COLO829 (cell line): Measurements from ENCODE around the gene SMYD3.

Experiments
- DNase-seq: peaks from one replicate; pipeline ENCODE4 v3.0.0; 2012; ENCODE audit warnings: low spot score

SMYD3 gene

DNA sequence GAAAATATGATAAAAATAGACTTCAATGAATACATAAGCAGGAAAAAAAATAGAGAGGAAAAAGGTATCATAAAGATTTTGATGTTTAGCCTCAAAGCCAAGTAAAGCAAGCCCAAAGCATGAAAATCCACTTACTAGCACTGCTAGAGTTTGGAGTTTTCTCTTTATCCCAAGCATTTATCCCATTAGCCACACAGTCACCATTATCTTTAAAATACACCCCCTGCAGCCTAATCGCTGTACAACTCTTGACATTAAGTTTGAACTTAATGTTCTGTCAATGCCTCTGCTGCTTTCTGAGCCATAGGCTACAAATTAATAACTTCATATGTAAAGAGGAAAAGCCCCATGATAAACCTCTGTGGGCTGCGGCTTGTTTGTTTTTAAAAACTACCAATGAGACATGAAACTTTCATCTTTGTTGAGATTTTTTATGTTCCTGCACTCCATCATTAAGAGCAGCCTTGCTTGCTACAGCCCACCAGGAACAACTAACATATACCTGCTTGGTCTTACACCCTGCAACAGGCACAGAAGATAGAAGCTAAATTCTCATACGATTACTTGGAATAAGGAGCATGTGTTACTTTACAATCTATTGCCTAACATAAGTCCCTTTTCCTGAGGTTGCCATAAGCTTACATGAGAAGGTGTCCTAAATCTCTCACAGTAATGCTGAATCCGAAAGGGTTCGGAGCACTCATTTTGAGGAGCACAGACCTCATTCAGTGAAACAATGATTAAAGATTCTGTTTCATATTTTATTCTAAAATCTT is 202.4 kb downstream of the SMYD3 start:
- no peak for DNase-seq

DNA sequence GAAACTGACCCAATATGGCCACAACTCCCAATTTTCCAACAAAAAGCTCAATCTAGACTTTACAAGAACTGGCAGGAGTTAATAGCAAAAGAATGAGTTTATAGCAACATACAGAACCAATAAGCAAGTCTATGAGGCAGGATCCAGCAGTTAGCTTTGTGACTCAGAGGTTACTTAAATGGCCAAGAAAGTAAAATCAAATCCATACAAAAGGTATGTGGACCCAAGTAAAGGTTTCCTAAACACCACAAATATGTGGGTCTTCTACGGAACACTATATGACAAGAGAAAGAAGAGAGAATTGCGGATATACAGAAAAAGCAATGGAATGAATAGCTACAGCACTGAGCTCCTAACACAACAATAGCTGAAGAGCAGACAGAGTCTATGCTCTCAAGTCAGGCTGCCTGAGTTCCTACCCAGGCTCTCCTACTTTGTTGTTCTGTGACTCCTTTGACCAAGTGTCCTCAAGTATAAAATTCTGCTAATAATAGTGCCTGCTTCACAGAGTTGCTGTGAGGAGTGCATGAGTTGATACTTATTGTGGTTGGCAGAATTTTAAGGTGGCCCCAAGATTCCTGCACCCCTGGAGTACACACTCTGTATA is 204.3 kb downstream of the SMYD3 start:
- DNase-seq: no peak

GRCh38 chr1:246302251-246302625 is 204.8 kb downstream of the SMYD3 start:
- DNase-seq: no peak

DNA sequence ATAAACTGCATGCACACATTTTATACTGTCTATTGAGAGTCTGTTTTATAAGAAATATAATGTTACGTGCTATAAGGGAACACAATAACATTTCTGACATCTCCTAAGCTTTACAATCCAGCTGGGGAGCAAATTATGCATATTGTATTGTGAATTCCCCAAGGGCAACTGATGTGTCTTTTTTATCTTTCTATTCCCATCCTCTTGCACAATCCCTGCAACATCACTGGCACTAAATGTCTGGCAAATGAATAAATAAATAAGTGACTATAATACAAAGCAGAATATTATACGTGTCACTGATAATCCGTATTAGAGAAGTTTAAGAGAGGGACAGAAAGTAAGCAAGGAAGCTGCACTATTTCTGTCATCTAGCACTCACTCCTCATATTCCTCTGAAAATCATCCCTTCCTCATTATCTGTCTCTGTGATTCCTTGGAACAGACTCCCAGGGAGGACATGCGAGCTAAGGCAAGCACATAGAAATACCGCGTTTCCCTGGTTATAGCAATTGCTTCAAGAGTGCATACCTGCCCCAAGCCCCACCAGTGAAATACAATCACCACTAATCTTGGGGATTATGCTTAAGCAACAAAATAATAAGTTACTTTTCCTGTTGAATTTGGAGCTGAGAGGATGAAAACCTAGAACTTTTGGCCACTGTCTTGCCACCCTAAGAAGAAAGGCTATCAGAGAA is 205.4 kb downstream of the SMYD3 start:
- DNase-seq: no peak

GRCh38 chr1:246300626-246301549 is 206.2 kb downstream of the SMYD3 start:
- DNase-seq: no peak

GRCh38 chr1:246297279-246298265 is 209.5 kb downstream of the SMYD3 start:
- DNase-seq: no peak

DNA sequence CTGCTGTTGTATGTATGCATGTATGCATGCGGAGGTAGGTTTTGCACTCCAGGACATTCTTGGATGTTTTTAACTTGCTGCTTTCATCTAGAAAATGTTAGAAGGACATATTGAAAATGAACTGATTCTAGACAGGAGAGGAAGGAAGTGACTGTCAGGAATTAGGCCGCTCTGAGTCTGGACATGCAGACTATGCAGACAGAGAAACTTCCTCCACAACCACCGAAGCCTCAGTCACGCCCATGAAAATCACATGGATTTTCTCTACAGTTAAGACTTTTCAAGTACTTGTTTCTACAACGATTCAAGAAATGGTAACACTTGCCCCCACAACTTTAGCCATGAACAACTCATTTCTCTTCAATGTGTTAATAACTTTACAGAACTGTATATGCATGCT is 211.1 kb downstream of the SMYD3 start:
- no peak for DNase-seq

GRCh38 chr1:246295340-246295739 is 211.7 kb downstream of the SMYD3 start:
- DNase-seq: no peak

GRCh38 chr1:246294263-246294662 is 212.8 kb downstream of the SMYD3 start:
- no peak for DNase-seq

DNA sequence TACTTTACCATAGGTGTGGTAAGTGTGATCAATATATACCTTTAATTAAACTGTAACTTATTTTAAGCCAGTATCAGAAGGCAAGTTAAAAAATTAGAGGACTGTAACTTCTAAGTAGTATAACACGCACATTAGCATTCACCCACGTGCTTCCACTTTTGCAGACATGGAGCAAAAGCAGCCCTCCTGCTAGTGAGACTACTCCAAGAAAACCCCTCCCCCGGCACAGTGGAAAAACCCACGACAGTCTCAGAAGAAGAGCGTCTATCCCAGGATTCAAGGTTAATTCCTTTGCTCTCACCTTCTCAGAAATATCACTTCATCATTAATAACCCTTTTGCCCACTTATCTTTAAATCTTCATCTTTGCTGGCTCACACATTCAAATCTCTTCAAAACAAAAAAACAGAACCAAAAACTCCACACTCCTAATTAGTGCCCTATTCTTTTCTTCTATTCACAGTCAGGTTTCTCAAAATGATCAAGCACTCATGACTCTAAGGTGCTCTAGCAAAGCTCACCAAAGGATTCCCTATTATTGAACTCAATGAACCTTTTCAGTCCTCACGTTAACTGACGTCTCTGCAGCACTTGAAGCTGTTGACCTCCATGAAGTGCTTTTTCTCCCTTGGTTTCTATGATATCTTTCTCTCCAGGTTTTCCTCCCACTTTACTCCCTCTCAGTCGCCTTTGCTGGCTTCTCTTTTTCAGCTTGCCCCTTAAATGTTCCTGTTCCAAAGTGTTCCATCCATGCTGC is 213.5 kb downstream of the SMYD3 start:
- no peak for DNase-seq

- DNase-seq: no peak
Observed at GRCh38 chr1:246292571-246292970, 214.5 kb downstream of the SMYD3 start.

DNA sequence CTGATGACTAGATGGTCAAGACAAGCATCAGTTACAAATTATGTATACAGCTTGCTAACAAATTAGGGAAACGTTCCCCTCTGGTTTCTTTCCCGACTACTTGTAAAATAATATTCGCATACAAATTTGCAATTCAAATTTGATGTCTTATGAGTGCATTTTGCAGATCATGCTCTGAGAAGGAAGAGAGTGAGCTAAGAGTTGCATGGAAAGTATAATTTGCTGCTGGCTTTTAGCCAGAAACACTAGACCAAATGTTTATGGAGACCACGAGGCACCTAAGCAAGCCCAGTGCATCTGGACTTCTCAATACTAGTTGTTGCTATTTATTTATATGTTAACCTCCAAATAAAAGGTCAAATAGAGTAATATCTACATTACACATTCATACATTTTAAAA is 216.0 kb downstream of the SMYD3 start:
- no peak for DNase-seq

- DNase-seq: no peak
Observed at GRCh38 chr1:246283771-246284410, 223.2 kb downstream of the SMYD3 start.

GRCh38 chr1:246281639-246282038 is 225.4 kb downstream of the SMYD3 start:
- no peak for DNase-seq

GRCh38 chr1:246281195-246281594 is 225.9 kb downstream of the SMYD3 start:
- no peak for DNase-seq

- DNase-seq: no peak
Observed at GRCh38 chr1:246280551-246280950, 226.5 kb downstream of the SMYD3 start.

DNA sequence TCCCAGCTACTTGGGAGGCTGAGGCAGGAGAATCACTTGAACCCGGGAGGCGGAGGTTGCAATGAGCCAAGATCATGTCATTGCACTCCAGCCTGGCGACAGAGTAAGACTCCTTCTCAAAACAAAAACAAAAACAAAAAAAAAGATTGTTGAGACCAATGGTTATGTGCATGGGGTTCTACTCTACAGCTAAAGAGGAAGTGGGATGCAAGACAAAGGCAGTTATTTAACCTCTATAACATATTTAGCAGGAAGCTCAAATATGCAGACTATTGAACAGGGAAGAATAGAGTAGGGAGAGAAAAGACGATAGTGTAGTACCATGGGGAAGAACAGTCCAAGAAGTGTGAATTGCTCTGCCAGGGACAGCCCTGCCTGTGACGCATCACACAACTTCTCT is 227.7 kb downstream of the SMYD3 start:
- no peak for DNase-seq

DNA sequence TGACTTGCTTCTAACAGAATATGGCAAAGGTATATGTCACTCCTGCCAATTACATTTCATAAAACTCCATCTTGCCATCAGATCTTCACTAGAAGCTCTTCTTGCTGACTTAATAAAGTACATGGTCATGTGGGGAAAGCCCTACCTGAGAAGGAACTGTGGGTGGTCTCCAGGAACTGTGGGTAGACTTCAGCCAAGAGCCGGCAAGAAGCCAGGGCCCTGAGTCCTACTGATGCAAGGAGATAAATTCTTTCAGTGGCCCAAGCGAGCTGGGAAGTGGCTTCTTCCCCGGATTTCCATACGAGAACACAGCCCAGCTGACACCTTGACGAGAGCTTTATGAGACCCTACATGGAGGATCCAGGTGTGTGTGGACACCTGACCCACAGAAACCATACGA is 228.7 kb downstream of the SMYD3 start:
- DNase-seq: no peak

DNA sequence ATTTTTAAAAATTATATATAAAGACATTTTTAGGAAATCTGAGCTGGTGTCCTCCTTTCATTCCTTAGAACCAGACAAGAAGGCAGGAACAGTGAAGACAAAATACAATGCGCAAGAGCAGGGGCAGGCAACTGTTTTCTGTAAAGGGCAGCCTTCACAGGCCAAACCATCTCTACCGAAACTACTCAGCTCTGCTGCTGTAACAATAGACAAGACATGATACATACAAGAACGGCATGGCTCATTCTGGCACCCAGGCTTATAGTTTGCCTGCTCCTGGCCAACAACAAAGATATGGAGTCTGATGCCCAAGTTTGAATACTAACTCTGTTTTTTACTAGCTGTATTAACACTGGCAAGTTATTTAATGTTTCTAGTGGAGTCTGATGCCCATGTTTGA is 232.0 kb downstream of the SMYD3 start:
- no peak for DNase-seq

GRCh38 chr1:246274186-246274585 is 232.9 kb downstream of the SMYD3 start:
- no peak for DNase-seq
